HS-27A (cell line): ENCODE measurements around the gene PLCH1.
A peak's percentile ranks its signal among the peaks of the same experiment; 100 is the strongest.

Source experiments
- DNase-seq: peaks from one replicate; pipeline ENCODE4 v3.0.0-alpha.2; 2012; ENCODE audit warnings: low read depth, missing footprints

The PLCH1 gene, protein sequence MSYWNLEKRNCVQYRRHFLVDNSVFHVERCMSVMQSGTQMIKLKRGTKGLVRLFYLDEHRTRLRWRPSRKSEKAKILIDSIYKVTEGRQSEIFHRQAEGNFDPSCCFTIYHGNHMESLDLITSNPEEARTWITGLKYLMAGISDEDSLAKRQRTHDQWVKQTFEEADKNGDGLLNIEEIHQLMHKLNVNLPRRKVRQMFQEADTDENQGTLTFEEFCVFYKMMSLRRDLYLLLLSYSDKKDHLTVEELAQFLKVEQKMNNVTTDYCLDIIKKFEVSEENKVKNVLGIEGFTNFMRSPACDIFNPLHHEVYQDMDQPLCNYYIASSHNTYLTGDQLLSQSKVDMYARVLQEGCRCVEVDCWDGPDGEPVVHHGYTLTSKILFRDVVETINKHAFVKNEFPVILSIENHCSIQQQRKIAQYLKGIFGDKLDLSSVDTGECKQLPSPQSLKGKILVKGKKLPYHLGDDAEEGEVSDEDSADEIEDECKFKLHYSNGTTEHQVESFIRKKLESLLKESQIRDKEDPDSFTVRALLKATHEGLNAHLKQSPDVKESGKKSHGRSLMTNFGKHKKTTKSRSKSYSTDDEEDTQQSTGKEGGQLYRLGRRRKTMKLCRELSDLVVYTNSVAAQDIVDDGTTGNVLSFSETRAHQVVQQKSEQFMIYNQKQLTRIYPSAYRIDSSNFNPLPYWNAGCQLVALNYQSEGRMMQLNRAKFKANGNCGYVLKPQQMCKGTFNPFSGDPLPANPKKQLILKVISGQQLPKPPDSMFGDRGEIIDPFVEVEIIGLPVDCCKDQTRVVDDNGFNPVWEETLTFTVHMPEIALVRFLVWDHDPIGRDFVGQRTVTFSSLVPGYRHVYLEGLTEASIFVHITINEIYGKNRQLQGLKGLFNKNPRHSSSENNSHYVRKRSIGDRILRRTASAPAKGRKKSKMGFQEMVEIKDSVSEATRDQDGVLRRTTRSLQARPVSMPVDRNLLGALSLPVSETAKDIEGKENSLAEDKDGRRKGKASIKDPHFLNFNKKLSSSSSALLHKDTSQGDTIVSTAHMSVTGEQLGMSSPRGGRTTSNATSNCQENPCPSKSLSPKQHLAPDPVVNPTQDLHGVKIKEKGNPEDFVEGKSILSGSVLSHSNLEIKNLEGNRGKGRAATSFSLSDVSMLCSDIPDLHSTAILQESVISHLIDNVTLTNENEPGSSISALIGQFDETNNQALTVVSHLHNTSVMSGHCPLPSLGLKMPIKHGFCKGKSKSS (N-terminal part only)

GRCh38 chr3:155744626-155745324, at the start of gene PLCH1:
Gene PLCH1, minus strand, starts transcription at chr3:155745071. Its CDS starts 40,847 bp downstream, at chr3:155704224.
- DNase-seq = no peak

- no peak for DNase-seq
Observed at GRCh38 chr3:155792532-155792931, 47.7 kb upstream of the PLCH1 start.

GRCh38 chr3:155791190-155791589, 46.3 kb upstream of the PLCH1 start:
- DNase-seq = no peak

DNA sequence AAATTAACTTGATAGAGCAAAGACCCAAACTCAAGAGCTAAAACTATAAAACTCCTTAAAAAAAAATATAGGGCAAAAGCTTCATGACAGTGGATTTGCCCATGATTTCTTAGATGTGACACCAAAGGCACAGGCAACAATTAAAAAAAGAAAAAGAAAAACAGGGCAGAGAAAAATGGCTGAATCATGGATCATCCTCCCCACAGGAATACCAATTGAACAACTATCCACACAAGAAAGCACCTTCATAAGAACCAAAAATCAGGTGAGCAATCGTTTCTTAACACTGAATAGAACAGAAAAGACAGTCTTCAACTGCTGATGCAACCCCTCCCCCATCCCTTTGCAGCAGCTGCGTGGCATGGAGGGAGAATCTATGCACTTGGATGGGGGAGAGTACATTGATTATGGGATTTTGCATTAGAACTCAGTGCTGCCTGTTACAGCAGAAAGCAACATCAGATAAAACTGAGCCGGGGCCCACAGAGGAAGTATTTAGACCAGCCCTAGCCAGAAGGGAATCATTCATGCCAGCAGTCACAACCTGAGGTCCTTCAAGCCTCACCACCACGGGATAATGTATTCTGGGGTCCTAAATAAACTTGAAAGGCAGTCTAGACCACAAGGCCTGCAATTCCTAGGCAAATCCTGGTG, 45.5 kb upstream of the PLCH1 start:
- no peak for DNase-seq

DNA sequence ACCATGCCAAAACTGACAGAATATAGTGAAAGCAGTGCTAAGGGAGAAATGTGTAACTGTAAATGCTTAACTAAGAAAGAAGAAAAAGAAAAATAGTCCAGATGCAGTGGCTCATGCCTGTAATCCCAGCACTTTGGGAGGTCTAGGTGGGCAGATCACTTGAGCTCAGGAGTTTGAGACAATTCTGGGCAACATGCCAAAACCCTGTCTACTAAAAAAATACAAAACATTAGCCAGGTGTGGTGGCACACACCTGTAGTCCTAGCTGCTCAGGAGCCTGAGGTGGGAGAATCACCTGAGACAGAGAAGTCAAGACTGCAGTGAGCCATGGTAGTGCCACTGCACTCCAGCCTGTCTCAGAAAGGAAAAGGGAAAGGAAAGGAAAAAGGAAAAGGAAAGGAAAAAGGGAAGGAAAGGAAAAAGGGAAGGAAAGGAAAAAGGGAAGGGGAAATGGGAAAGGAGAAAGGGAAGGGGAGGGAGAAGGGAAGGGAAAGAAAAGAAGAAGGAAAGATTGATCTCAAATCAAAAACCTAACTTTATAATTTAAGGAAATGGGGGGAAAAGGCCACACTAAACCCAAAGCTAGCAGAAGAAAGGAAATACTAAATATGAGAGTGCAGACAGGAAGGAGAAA, 40.9 kb upstream of the PLCH1 start:
- no peak for DNase-seq

DNA sequence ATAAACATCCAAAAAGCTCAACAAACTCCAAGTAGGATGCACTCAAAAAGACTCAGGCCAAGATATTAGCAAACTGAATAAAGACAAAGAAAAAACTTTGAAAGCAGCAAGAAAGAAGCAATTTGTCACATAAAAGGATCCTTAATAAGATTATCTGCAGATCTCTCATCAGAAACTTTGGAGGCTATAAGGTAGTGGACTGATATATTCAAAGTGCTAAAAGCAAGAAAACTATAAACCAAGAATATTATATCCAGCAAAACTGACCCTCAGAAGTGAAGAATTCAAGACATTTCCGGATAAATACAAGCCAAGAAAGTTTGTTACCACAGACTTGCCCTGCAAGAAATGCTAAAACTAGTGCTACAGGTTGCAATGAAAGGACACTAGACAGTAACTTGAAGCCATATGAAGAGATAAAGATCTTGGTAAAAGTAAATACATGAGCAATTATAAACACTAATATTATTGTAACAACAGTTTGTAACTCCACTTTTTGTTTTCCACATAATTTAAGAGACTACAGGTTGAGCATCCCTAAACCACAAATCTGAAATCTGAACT, 37.6 kb upstream of the PLCH1 start:
- no peak for DNase-seq

DNA sequence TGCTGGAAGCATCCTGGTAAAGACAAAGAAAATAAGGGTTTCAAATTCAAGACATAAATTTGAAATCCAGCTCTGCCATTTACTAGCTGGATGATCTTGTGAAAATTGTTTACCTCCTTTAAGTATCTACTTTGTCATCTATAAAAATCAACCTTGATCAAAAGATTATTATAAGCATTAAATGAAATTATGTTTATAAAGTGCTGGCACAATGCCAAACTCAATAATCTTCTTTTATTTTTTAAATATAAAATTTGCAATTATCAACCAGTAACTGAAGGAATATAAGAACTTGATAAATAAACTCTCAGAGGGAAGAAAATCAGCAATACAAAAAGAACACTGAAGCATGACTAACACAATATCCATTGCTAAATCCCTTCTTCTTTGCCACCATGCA, 35.4 kb upstream of the PLCH1 start:
- no peak for DNase-seq

DNA sequence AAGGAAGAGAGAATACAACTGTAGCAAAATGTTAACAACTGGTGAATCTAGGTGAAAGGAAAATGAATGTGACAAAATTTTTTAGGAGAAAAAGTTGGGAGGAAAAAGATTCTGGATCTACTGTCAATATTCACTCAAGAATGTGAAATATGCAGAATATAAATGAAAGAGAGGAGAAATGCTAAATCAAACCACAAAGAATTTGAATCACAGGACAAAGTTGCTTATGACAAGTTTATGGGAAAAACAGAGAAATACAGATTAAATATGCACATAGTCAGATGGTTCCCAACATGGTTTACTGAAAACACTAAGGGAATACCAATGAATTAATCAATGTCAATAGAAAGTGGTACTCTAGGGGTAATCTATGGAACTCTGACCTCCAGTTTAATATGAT, 33.6 kb upstream of the PLCH1 start:
- DNase-seq = peak; percentile 8

- no peak for DNase-seq
Observed at GRCh38 chr3:155772801-155773200, 27.9 kb upstream of the PLCH1 start.

GRCh38 chr3:155771126-155771525, 26.3 kb upstream of the PLCH1 start:
- DNase-seq = no peak

DNA sequence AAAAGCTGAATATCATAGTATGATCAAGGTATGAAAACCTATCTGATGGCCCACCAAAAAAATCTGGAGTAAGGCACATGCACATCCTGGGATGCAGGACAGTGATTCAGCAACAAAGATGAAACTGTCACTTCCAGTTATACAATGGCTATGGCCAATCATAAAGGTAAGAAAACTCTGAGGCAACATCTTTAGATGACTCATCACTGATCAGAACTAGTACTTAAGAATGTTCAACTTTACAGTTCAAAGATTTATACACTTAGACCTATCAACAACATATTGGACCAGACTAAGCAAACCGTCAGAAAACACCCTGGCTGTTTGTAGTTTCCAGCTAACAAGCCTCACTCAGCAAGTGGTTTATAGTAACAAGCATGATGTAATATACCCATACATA, 21.3 kb upstream of the PLCH1 start:
- DNase-seq = no peak

DNA sequence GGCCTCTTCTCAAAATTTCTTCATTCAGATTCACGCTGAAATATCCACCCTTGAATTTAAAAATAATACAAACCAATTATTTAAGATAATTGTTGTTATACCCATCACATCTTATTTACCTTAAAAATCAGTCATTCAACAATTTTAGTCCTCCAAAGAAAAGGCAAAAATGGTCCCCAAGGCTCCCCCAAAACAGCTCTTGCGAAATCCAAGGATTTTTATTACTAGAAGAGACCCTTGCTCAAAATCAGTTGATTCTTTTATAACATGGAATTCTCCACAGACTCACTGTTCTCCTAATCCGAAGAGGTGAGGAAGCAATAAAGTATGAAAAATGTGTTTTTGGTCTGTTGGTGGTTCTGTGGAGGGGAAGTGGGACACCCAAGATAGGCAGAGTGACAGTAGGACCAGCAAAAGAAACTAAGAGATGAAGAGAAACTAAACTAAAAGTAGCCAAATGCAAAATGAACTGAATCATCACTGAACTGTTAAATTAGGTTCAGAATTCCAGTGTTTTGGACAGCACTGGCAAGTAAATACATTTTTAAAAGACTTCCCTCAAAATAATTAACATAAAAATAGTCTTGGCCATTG, 19.1 kb upstream of the PLCH1 start:
- no peak for DNase-seq

- no peak for DNase-seq
Observed at GRCh38 chr3:155760653-155761052, 15.8 kb upstream of the PLCH1 start.

DNA sequence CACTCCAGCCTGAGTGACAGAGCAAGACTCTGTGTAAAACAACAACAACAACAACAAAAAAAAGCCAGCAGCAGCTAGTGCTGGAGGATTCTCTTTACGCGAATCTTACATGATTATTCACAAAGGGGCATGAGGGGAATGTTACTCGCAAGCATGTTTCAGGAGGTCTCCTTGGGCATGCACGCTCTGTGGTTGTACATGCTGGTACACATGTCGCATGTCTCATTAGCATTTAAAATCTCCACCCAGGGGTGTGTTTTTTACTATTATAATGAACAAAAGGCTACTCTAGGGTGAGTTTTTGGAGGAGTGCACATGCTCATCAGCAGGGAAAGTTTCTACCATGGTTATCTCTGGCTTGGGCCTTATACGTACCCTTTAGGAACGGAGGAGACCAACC, 12.7 kb upstream of the PLCH1 start:
- no peak for DNase-seq

DNA sequence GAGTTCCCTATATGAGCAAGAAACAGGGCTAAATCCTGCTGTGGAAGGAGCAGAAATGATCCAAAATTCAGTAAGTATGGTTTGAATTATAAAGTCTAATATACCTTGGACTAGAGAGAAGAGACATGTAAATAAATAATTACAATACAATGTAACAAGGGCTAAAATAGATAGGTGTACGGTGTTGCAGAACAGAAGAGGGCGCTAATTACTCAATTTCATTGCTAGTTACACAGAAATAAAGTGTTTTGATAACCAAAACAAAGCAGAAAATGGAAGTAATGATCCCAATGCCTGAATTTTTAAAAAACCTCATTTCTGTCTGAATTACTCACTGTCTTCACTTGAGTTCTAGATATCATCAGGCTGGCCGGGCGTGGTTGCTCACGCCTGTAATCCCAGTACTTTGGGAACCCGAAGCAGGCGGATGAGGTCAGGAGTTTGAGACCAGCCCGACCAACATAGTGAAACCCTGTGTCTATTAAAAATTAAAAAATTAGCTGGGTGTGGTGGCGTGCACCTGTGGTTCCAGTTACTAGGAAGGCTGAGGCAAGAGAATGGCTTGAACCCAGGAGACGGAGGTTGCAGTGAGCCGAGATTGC, 8.3 kb upstream of the PLCH1 start:
- no peak for DNase-seq

DNA sequence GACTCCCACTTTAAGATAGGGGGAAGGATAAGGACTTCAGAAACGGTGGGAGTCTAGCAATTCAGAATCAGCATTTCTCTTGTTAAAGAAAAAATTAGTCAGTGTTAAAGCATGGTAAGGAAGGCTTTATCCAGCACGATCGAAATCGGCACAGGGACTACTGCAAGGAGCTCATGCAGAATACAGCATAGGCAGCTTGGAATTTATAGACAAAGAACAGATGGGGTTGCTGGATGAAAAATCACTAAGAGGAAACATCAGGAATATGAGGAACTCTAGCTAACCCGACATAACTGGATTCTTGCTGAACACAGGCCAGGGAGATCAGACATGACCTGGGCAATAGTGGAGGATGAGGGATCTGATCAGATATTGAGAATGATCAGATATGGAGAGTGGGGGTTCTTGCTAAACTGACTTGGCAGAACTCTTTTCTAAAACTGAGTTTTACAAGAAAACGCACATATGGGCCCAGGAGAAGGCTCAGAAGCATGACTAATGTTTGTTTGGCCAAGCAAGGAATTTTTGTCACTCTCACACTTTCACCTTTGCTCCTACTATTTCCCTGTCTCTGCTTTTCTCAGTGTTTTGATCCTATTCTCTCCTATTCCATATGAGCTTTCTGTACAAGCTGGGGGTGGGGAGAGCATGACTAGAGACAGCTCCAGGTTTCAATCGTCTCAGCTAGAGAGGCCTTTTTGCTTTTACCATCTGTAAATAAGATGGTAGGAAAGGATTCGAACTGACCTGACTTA, 3.9 kb upstream of the PLCH1 start:
- DNase-seq = no peak

DNA sequence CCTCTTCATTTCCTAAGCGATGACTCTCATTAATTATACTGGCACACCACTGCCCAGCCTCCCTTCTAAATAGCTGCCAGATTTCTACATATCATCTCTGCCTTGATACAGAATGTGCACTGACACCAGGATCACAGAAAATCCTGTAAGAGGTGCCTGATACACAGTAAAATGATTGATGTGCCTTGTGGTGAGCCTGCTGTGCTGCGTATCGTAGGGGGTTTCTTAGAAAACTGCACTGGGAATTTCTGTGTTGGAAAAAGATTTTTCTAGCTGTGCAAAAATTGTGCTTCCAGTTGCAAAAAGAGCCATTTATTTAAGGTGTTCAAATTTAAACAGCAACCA, 3.0 kb upstream of the PLCH1 start:
- no peak for DNase-seq

- no peak for DNase-seq
Observed at GRCh38 chr3:155747286-155747945, 2.5 kb upstream of the PLCH1 start.
